HCT116 (cell line): ENCODE results near the gene ARHGEF39. TPM values are rescaled to one million over a fixed set of nuclear protein-coding genes. Genes with fewer than 3 reads are reported as not detected.
A peak's percentile ranks its signal among the peaks of the same experiment; 100 is the strongest.

ENCODE experiments used
- ATAC-seq: fragments of 200-7000 bp; cut with Tn5 transposase; 2 replicates; pipeline ENCODE4 v1.9.1; 2020; ENCODE audit warnings: mild to moderate bottlenecking, moderate library complexity
- BruUV-seq: library from RNA; stranded (reverse); fragments of 400-500 nt; replicated peaks from 2 replicates; lab custom pipeline; 2021; lab: Mats Ljungman, UMichigan
- CTCF ChIA-PET: fragments of 300-600 bp; sonication (Branson Sonifier 250); formaldehyde crosslinking; loops from one replicate; lab custom pipeline; 2021; ENCODE audit warnings: antibody characterized with exemption; lab: Charles Lee
- POLR2A ChIA-PET: fragments of 300-600, 350-600 bp; sonication (Branson Sonifier 250); formaldehyde crosslinking; loops from one replicate; lab custom pipeline; 2021; ENCODE audit warnings: antibody characterized with exemption; lab: Charles Lee
- RAD21 ChIA-PET, 2 experiments: fragments of 300-600 bp; sonication (Branson Sonifier 250); formaldehyde crosslinking; loops; one replicate each; lab custom pipeline; 2023; ENCODE audit warnings: low total read pairs in 2 of 2; ENCODE audit not compliant: uncharacterized antibody in 2 of 2, unreplicated experiment in 2 of 2, low non-redundant PET in 1 of 2; lab: Charles Lee
- DNase-seq: peaks from one replicate; pipeline ENCODE4 v3.0.0-alpha.2; 2010; ENCODE audit warnings: low read depth, low spot score
- H2AFZ ChIP-seq: fragments of 200-600 bp; shearing (Covaris generic), sonication (generic); 2 replicates; pipeline ENCODE4 v1.6.1; 2017; ENCODE audit warnings: low read depth, mixed run types, mixed read lengths, antibody characterized with exemption, low read length; ENCODE audit not compliant: poor library complexity, severe bottlenecking
- H3K27ac ChIP-seq: 2 replicates; pipeline ENCODE4 v1.5.1; 2012; ENCODE audit warnings: low read depth, low read length
- H3K27me3 ChIP-seq: fragments of 200-600 bp; sonication (generic); 2 replicates; pipeline ENCODE4 v1.6.1; 2016; ENCODE audit warnings: mixed run types, low read length, mixed read lengths; ENCODE audit not compliant: insufficient read depth
- H3K36me3 ChIP-seq, 2 experiments: fragments of 200-500 bp in 1 of 2; fragments of 200-600 bp in 1 of 2; sonication (Bioruptor generic) in 1 of 2; sonication (generic) in 1 of 2; 2 replicates each; pipeline versions ENCODE4 v1.5.1 to v1.6.1; 2014 to 2016; ENCODE audit warnings: low read length in 2 of 2, inconsistent platforms in 1 of 2, mixed read lengths in 1 of 2, mixed run types in 1 of 2; ENCODE audit not compliant: insufficient read depth in 2 of 2, control insufficient read depth in 1 of 2
- H3K4me1 ChIP-seq, 2 experiments: fragments of 200-600 bp in 1 of 2; sonication (generic) in 1 of 2; 2 replicates each; pipeline versions ENCODE4 v1.5.1 to v1.6.1; 2012 to 2017; ENCODE audit warnings: low read length in 2 of 2, inconsistent platforms in 1 of 2, mild to moderate bottlenecking in 1 of 2, mixed read lengths in 1 of 2, mixed run types in 1 of 2, moderate library complexity in 1 of 2; ENCODE audit not compliant: insufficient read depth in 2 of 2, control insufficient read depth in 1 of 2
- H3K4me2 ChIP-seq: fragments of 200-600 bp; sonication (generic); 2 replicates; pipeline ENCODE4 v1.6.1; 2017; ENCODE audit warnings: mixed run types, low read length, mixed read lengths
- H3K4me3 ChIP-seq, 2 experiments: fragments of 200-600 bp in 1 of 2; sonication (generic) in 1 of 2; replicated peaks in 1 of 2; 2 replicates each; pipeline ENCODE4 v1.5.1; 2011 to 2016; ENCODE audit warnings: low read length in 2 of 2, control low read depth in 1 of 2, low read depth in 1 of 2, mild to moderate bottlenecking in 1 of 2, mixed read lengths in 1 of 2, mixed run types in 1 of 2
- H3K79me2 ChIP-seq: fragments of 200-600 bp; sonication (generic); 2 replicates; pipeline ENCODE4 v1.6.1; 2017; ENCODE audit warnings: mild to moderate bottlenecking, mixed run types, low read length, moderate library complexity, mixed read lengths; ENCODE audit not compliant: insufficient read depth
- H3K9ac ChIP-seq: fragments of 200-600 bp; sonication (generic); 2 replicates; pipeline ENCODE4 v1.6.1; 2016; ENCODE audit warnings: low read length, mixed read lengths
- H3K9me2 ChIP-seq: fragments of 200-600 bp; sonication (generic), shearing (Covaris generic); 2 replicates; pipeline ENCODE4 v1.6.1; 2017; ENCODE audit warnings: mixed run types, mild to moderate bottlenecking, moderate library complexity; ENCODE audit not compliant: insufficient read depth
- H3K9me3 ChIP-seq, 2 experiments: fragments of 200-500 bp in 1 of 2; fragments of 200-600 bp in 1 of 2; sonication (Bioruptor generic) in 1 of 2; sonication (generic) in 1 of 2; 2 replicates each; pipeline ENCODE4 v1.6.1; 2014 to 2017; ENCODE audit warnings: low read length in 2 of 2, mixed read lengths in 2 of 2, inconsistent platforms in 1 of 2, low read depth in 1 of 2, mild to moderate bottlenecking in 1 of 2, mixed run types in 1 of 2, moderate library complexity in 1 of 2; ENCODE audit not compliant: control insufficient read depth in 1 of 2, insufficient read depth in 1 of 2
- H4K20me1 ChIP-seq: fragments of 200-600 bp; sonication (generic), shearing (Covaris generic); 2 replicates; pipeline ENCODE4 v1.6.1; 2017; ENCODE audit warnings: mixed run types, mild to moderate bottlenecking, moderate library complexity; ENCODE audit not compliant: insufficient read depth
- ATF3 ChIP-seq: IDR thresholded peaks from 2 replicates; pipeline ENCODE4 v1.6.1; 2012
- CBX3 ChIP-seq: IDR thresholded peaks from 2 replicates; pipeline ENCODE4 v1.6.1; 2012; ENCODE audit warnings: low read depth
- CEBPB ChIP-seq: IDR thresholded peaks from 2 replicates; pipeline ENCODE4 v1.6.1; 2012; ENCODE audit warnings: low read depth
- CTCF ChIP-seq, 3 experiments: fragments of 200-600 bp in 1 of 3; sonication (generic) in 1 of 3; IDR thresholded peaks in 2 of 3; conservative IDR thresholded peaks in 1 of 3; 2 replicates each; pipeline ENCODE4 v1.5.1; 2012 to 2017; ENCODE audit warnings: low read depth in 2 of 3, low read length in 2 of 3, antibody characterized with exemption in 1 of 3, borderline replicate concordance in 1 of 3, control low read depth in 1 of 3, mild to moderate bottlenecking in 1 of 3, mixed read lengths in 1 of 3, mixed run types in 1 of 3, moderate library complexity in 1 of 3; ENCODE audit not compliant: insufficient read depth in 1 of 3
- ELF1 ChIP-seq: IDR thresholded peaks from 2 replicates; pipeline ENCODE4 v1.6.1; 2012; ENCODE audit warnings: low read depth, borderline replicate concordance
- EZH2 ChIP-seq: fragments of 200-600 bp; sonication (generic); IDR thresholded peaks from 2 replicates; pipeline ENCODE4 v1.6.1; 2017; ENCODE audit warnings: antibody characterized with exemption, mixed run types
- FOSL1 ChIP-seq: IDR thresholded peaks from 2 replicates; pipeline ENCODE4 v1.6.1; 2012; ENCODE audit warnings: low read depth
- JUND ChIP-seq: IDR thresholded peaks from 2 replicates; pipeline ENCODE4 v1.6.1; 2012
- MAX ChIP-seq: IDR thresholded peaks from 2 replicates; pipeline ENCODE4 v1.6.1; 2012
- POLR2A ChIP-seq: IDR thresholded peaks from 2 replicates; pipeline ENCODE4 v1.7.0; 2011; ENCODE audit warnings: borderline replicate concordance; ENCODE audit not compliant: insufficient read depth, insufficient read length; ENCODE audit errors: extremely low read depth
- POLR2AphosphoS5 ChIP-seq: IDR thresholded peaks from 2 replicates; pipeline ENCODE4 v1.6.1; 2011; ENCODE audit warnings: mild to moderate bottlenecking, low read depth, low read length, moderate library complexity
- SIN3A ChIP-seq: IDR thresholded peaks from 2 replicates; pipeline ENCODE4 v1.6.1; 2012; ENCODE audit warnings: low read depth
- intact Hi-C: fragments of 100-400 bp; cut with micrococcal nuclease; formaldehyde crosslinking; loops from 2 replicates; pipeline ENCODE4 v1.10.0; 2022
- total RNA-seq: library from RNA; stranded (reverse); gene quantifications from one replicate; pipeline ENCODE4 v1.2.1, GENCODE V29; 2021; ENCODE audit not compliant: unreplicated experiment

ARHGEF39 gene
- total RNA-seq, 1 experiment from 2014 or later: 29.8 TPM

GRCh38 chr9:35665471-35665818 is 450 bp upstream of the ARHGEF39 start:
- Histone ChIP-seq H3K4me2 (peak overlapping the region; percentile 87), H4K20me1 (no peaks in the 10 kb centered on the region), H3K4me3 (peak overlapping the region; percentile 91 to 93), H3K9me2 (no peaks in the 10 kb centered on the region), H3K9ac (peak overlapping the region; percentile 96), H3K79me2 (peaks cover 28% of the 10 kb centered on the region; the same call in 1 of the 2 replicates), H3K9me3 (no peaks in the 10 kb centered on the region), H3K27me3 (no peaks in the 10 kb centered on the region), H2AFZ (no peak overlapping the region), H3K4me1 (peaks cover 27 to 64% of the 10 kb centered on the region in 2 experiments; a peak in 3 of 4 replicates), H3K27ac (peak overlapping the region; percentile 88), H3K36me3 (peaks cover 5 to 23% of the 10 kb centered on the region in 2 experiments; a peak in 3 of 4 replicates)
- no peak for TF ChIP-seq POLR2A
- TF ChIP-seq SIN3A: no peak
- TF ChIP-seq CTCF (IDR thresholded peaks at IDR 0.05 in 2 of 3, conservative IDR thresholded peaks at IDR 0.05 in 1 of 3; ENCODE audit: borderline replicate concordance in 1 of 3, insufficient read depth in 1 of 3, low read depth in 2 of 3, low read length in 2 of 3): no peak
- TF ChIP-seq POLR2AphosphoS5: no peak
- no peak for TF ChIP-seq ATF3
- no peak for TF ChIP-seq ELF1
- TF ChIP-seq CEBPB: no peak
- TF ChIP-seq EZH2: no peak
- no peak for TF ChIP-seq FOSL1
- no peak for TF ChIP-seq JUND
- no peak for TF ChIP-seq CBX3
- no peak for TF ChIP-seq MAX
- BruUV-seq: TSS peak; percentile 56
- CTCF ChIA-PET: interaction anchor here (1.0 to 2.0 kb wide), 3 partner anchors 31 to 67 kb away, joined by 4 to 11 read pairs (median 6); partner anchors contain the start of genes CREB3 and TLN1
- no peak for ATAC-seq
- DNase-seq: no peak
- POLR2A ChIA-PET: interaction anchor here (1.1 to 3.0 kb wide), 2 partner anchors 18 to 24 kb away, joined by 4 to 16 read pairs; partner anchors contain the start of gene TPM2
- RAD21 ChIA-PET: no interaction called here
- intact Hi-C loops: no loop called here
